HG03025 (cell line): ENCODE measurements around the gene TTC27.
"Not testable (repeated sequence)": the region's sequence is repeated elsewhere in the genome, so short reads cannot be mapped to it uniquely, and the experiment has no call there.

ENCODE experiments used
- ATAC-seq: cut with Tn5 transposase; IDR thresholded peaks from one replicate; pipeline ENCODE4 v1.9.1; 2021; ENCODE audit warnings: mild to moderate bottlenecking, moderate library complexity; ENCODE audit not compliant: unreplicated experiment, low FRiP score

The TTC27 gene

GRCh38 chr2:32718752-32719151 lies 90.9 kb downstream of the TTC27 start:
- no peak for ATAC-seq

- no peak for ATAC-seq
These were observed 91.6 kb downstream of the TTC27 start for GRCh38 chr2:32719430-32719829.

GRCh38 chr2:32719933-32720716 lies 92.3 kb downstream of the TTC27 start:
- no peak for ATAC-seq

GRCh38 chr2:32720771-32721170 lies 92.9 kb downstream of the TTC27 start:
- ATAC-seq, result no peak

- no peak for ATAC-seq
These were observed 93.5 kb downstream of the TTC27 start for GRCh38 chr2:32721376-32721775.

- ATAC-seq, result no peak
These were observed 95.7 kb downstream of the TTC27 start for GRCh38 chr2:32723467-32724079.

GRCh38 chr2:32726678-32727077 lies 98.8 kb downstream of the TTC27 start:
- not testable (repeated sequence) for ATAC-seq

GRCh38 chr2:32727157-32727556 lies 99.3 kb downstream of the TTC27 start:
- no peak for ATAC-seq

- not testable (repeated sequence) for ATAC-seq
These were observed 103.1 kb downstream of the TTC27 start for GRCh38 chr2:32730958-32731357.

- ATAC-seq, result no peak
These were observed 104.3 kb downstream of the TTC27 start for GRCh38 chr2:32732120-32732519.

- ATAC-seq, result no peak
These were observed 105.1 kb downstream of the TTC27 start for GRCh38 chr2:32732912-32733472.

- no peak for ATAC-seq
These were observed 107.5 kb downstream of the TTC27 start for GRCh38 chr2:32735348-32735747.

- no peak for ATAC-seq
These were observed 111.1 kb downstream of the TTC27 start for GRCh38 chr2:32738939-32739338.

- ATAC-seq, result no peak
These were observed 111.8 kb downstream of the TTC27 start for GRCh38 chr2:32739664-32740063.

GRCh38 chr2:32741575-32741974 lies 113.7 kb downstream of the TTC27 start:
- ATAC-seq, result no peak

GRCh38 chr2:32742376-32742775 lies 114.5 kb downstream of the TTC27 start:
- no peak for ATAC-seq

GRCh38 chr2:32743480-32744236 lies 115.8 kb downstream of the TTC27 start:
- no peak for ATAC-seq

GRCh38 chr2:32745191-32745590 lies 117.3 kb downstream of the TTC27 start:
- no peak for ATAC-seq

- no peak for ATAC-seq
These were observed 117.8 kb downstream of the TTC27 start for GRCh38 chr2:32745675-32746074.

- ATAC-seq, result no peak
These were observed 118.8 kb downstream of the TTC27 start for GRCh38 chr2:32746669-32747068.

- no peak for ATAC-seq
These were observed 120.3 kb downstream of the TTC27 start for GRCh38 chr2:32748158-32748557.
